Measurements from ENCODE around the gene LUC7L.
"Not testable (repeated sequence)": the region's sequence is repeated elsewhere in the genome, so short reads cannot be mapped to it uniquely, and the experiment has no call there.

LUC7L gene

DNA sequence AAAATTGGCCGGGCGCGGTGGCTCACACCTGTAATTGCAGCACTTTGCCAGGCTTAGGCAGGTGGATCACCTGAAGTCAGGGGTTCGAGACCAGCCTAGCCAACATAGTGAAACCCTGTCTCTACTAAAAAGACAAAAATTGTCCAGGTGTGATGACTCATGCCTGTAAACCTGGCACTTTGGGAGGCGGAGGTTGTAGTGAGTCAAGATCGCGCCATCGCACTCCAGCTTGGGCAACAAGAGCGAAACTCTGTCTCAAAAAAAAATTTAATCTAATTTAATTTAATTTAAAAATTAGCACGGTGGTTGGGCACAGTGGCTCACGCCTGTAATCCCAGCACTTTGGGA lies 50.6 kb downstream of the LUC7L start:
- DNase-seq, result no peak

DNA sequence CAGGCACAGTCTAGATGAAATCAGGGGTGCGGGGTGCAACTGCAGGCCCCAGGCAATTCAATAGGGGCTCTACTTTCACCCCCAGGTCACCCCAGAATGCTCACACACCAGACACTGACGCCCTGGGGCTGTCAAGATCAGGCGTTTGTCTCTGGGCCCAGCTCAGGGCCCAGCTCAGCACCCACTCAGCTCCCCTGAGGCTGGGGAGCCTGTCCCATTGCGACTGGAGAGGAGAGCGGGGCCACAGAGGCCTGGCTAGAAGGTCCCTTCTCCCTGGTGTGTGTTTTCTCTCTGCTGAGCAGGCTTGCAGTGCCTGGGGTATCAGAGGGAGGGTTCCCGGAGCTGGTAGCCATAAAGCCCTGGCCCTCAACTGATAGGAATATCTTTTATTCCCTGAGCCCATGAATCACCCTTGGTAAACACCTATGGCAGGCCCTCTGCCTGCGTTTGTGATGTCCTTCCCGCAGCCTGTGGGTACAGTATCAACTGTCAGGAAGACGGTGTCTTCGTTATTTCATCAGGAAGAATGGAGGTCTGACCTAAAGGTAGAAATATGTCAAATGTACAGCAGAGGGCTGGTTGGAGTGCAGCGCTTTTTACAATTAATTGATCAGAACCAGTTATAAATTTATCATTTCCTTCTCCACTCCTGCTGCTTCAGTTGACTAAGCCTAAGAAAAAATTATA lies 51.1 kb downstream of the LUC7L start:
- DNase-seq, result no peak

DNA sequence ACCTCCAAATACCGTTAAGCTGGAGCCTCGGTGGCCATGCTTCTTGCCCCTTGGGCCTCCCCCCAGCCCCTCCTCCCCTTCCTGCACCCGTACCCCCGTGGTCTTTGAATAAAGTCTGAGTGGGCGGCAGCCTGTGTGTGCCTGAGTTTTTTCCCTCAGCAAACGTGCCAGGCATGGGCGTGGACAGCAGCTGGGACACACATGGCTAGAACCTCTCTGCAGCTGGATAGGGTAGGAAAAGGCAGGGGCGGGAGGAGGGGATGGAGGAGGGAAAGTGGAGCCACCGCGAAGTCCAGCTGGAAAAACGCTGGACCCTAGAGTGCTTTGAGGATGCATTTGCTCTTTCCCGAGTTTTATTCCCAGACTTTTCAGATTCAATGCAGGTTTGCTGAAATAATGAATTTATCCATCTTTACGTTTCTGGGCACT lies 51.8 kb downstream of the LUC7L start:
- no peak for DNase-seq

DNA sequence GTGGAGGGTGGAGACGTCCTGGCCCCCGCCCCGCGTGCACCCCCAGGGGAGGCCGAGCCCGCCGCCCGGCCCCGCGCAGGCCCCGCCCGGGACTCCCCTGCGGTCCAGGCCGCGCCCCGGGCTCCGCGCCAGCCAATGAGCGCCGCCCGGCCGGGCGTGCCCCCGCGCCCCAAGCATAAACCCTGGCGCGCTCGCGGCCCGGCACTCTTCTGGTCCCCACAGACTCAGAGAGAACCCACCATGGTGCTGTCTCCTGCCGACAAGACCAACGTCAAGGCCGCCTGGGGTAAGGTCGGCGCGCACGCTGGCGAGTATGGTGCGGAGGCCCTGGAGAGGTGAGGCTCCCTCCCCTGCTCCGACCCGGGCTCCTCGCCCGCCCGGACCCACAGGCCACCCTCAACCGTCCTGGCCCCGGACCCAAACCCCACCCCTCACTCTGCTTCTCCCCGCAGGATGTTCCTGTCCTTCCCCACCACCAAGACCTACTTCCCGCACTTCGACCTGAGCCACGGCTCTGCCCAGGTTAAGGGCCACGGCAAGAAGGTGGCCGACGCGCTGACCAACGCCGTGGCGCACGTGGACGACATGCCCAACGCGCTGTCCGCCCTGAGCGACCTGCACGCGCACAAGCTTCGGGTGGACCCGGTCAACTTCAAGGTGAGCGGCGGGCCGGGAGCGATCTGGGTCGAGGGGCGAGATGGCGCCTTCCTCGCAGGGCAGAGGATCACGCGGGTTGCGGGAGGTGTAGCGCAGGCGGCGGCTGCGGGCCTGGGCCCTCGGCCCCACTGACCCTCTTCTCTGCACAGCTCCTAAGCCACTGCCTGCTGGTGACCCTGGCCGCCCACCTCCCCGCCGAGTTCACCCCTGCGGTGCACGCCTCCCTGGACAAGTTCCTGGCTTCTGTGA lies 52.5 kb downstream of the LUC7L start, which contains the start of gene HBA1:
TSS of gene HBA1 (plus strand) at position 204 of the 906 bp plus-strand sequence. CDS start at position 241, 37 bp downstream.
- not testable (repeated sequence) for DNase-seq

DNA sequence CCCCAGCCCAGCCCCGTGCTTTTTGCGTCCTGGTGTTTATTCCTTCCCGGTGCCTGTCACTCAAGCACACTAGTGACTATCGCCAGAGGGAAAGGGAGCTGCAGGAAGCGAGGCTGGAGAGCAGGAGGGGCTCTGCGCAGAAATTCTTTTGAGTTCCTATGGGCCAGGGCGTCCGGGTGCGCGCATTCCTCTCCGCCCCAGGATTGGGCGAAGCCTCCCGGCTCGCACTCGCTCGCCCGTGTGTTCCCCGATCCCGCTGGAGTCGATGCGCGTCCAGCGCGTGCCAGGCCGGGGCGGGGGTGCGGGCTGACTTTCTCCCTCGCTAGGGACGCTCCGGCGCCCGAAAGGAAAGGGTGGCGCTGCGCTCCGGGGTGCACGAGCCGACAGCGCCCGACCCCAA lies 53.2 kb downstream of the LUC7L start:
- not testable (repeated sequence) for DNase-seq

DNA sequence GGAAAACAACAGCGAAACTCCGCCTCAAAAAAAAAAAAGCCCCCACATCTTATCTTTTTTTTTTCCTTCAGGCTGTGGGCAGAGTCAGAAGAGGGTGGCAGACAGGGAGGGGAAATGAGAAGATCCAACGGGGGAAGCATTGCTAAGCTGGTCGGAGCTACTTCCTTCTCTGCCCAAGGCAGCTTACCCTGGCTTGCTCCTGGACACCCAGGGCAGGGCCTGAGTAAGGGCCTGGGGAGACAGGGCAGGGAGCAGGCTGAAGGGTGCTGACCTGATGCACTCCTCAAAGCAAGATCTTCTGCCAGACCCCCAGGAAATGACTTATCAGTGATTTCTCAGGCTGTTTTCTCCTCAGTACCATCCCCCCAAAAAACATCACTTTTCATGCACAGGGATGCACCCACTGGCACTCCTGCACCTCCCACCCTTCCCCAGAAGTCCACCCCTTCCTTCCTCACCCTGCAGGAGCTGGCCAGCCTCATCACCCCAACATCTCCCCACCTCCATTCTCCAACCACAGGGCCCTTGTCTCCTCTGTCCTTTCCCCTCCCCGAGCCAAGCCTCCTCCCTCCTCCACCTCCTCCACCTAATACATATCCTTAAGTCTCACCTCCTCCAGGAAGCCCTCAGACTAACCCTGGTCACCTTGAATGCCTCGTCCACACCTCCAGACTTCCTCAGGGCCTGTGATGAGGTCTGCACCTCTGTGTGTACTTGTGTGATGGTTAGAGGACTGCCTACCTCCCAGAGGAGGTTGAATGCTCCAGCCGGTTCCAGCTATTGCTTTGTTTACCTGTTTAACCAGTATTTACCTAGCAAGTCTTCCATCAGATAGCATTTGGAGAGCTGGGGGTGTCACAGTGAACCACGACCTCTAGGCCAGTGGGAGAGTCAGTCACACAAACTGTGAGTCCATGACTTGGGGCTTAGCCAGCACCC lies 54.0 kb downstream of the LUC7L start:
- no peak for DNase-seq

DNA sequence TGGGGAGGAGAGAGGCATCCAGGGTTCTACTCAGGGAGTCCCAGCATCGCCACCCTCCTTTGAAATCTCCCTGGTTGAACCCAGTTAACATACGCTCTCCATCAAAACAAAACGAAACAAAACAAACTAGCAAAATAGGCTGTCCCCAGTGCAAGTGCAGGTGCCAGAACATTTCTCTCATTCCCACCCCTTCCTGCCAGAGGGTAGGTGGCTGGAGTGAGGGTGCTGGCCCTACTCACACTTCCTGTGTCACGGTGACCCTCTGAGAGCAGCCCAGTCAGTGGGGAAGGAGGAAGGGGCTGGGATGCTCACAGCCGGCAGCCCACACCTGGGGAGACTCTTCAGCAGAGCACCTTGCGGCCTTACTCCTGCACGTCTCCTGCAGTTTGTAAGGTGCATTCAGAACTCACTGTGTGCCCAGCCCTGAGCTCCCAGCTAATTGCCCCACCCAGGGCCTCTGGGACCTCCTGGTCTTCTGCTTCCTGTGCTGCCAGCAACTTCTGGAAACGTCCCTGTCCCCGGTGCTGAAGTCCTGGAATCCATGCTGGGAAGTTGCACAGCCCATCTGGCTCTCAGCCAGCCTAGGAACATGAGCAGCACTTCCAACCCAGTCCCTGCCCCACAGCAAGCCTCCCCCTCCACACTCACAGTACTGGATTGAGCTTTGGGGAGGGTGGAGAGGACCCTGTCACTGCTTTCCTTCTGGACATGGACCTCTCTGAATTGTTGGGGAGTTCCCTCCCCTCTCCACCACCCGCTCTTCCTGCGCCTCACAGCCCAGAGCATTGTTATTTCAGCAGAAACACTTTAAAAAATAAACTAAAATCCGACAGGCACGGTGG lies 55.1 kb downstream of the LUC7L start:
- not testable (repeated sequence) for DNase-seq

DNA sequence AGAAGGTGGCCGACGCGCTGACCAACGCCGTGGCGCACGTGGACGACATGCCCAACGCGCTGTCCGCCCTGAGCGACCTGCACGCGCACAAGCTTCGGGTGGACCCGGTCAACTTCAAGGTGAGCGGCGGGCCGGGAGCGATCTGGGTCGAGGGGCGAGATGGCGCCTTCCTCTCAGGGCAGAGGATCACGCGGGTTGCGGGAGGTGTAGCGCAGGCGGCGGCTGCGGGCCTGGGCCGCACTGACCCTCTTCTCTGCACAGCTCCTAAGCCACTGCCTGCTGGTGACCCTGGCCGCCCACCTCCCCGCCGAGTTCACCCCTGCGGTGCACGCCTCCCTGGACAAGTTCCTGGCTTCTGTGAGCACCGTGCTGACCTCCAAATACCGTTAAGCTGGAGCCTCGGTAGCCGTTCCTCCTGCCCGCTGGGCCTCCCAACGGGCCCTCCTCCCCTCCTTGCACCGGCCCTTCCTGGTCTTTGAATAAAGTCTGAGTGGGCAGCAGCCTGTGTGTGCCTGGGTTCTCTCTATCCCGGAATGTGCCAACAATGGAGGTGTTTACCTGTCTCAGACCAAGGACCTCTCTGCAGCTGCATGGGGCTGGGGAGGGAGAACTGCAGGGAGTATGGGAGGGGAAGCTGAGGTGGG lies 55.9 kb downstream of the LUC7L start:
- DNase-seq, result not testable (repeated sequence)

DNA sequence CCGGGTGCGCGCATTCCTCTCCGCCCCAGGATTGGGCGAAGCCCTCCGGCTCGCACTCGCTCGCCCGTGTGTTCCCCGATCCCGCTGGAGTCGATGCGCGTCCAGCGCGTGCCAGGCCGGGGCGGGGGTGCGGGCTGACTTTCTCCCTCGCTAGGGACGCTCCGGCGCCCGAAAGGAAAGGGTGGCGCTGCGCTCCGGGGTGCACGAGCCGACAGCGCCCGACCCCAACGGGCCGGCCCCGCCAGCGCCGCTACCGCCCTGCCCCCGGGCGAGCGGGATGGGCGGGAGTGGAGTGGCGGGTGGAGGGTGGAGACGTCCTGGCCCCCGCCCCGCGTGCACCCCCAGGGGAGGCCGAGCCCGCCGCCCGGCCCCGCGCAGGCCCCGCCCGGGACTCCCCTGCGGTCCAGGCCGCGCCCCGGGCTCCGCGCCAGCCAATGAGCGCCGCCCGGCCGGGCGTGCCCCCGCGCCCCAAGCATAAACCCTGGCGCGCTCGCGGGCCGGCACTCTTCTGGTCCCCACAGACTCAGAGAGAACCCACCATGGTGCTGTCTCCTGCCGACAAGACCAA lies 56.8 kb downstream of the LUC7L start, which contains the start of gene HBA2:
TSS of gene HBA2 (plus strand) at position 503 of the 568 bp plus-strand sequence. CDS start at position 540, 37 bp downstream.
- DNase-seq, result not testable (repeated sequence)

DNA sequence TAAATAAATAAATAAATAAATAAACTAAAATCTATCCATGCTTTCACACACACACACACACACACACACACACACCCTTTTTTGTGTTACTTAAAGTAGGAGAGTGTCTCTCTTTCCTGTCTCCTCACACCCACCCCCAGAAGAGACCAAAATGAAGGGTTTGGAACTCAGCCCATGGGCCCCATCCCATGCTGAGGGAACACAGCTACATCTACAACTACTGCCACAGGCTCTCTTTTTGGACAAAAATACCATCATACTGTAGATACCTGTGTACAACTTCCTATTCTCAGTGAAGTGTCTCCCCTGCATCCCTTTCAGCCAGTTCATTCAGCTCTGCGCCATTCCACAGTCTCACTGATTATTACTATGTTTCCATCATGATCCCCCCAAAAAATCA lies 58.5 kb downstream of the LUC7L start:
- no peak for DNase-seq

DNA sequence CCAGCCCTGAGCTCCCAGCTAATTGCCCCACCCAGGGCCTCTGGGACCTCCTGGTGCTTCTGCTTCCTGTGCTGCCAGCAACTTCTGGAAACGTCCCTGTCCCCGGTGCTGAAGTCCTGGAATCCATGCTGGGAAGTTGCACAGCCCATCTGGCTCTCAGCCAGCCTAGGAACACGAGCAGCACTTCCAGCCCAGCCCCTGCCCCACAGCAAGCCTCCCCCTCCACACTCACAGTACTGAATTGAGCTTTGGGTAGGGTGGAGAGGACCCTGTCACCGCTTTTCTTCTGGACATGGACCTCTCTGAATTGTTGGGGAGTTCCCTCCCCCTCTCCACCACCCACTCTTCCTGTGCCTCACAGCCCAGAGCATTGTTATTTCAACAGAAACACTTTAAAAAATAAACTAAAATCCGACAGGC lies 59.2 kb downstream of the LUC7L start:
- DNase-seq, result not testable (repeated sequence)

DNA sequence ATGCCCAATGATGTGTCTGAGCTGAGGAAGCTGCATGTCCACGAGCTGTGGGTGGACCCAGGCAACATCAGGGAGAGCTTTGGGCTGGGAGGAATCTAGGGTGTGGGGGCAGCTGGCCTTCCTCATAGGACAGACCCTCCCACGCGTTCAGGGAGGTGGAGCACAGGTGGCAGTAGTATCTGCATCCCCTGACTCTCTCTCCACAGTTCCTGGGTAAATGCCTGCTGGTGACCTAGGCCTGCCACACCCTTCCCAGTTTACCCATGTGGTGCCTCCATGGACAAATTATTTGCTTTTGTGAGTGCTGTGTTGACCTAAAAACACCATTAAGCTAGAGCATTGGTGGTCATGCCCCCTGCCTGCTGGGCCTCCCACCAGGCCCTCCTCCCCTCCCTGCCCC lies 60.2 kb downstream of the LUC7L start:
- DNase-seq, result no peak

DNA sequence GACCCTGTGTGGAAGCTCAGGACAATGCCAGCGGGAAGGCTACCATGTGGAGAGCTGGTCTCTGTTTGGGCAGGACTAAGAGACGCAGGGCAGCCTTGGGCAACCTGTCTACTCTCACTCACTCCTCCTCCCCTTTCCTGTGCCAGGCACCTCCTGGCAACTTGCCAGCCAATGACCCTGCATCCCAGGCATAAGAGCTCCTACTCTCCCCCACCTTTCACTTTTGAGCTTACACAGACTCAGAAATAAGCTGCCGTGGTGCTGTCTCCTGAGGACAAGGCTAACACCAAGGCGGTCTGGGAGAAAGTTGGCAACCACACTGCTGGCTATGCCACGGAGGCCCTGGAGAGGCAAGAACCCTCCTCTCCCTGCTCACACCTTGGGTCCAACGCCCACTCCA lies 60.8 kb downstream of the LUC7L start:
- DNase-seq, result no peak

DNA sequence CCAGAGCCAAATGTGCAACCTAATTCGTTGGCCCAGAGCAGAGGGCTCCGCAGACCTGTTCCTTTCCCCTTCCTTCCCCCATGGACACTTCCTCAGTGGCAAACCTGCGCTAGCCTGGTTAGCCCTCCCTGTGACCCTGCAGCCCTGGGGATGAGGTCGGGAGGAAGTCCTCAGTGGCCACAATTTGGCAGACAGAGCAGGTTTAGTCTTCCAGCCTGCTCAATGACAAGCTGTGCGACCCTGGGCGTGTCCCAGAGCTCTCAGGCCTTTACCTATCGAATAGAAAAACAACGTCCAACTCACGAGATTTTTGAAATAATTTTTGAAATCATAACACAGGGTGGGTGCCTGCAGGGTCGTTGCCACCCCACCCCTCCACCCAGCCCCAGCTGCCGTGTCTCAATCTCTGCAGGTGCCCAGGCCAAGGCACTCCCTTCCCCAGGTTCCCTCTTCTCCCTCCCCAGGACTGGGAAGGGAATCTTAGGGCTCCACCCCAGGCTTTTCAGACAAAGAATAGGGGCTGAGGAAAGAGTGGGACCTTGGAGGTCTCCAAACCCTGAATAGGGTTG lies 62.0 kb downstream of the LUC7L start:
- DNase-seq, result no peak

DNA sequence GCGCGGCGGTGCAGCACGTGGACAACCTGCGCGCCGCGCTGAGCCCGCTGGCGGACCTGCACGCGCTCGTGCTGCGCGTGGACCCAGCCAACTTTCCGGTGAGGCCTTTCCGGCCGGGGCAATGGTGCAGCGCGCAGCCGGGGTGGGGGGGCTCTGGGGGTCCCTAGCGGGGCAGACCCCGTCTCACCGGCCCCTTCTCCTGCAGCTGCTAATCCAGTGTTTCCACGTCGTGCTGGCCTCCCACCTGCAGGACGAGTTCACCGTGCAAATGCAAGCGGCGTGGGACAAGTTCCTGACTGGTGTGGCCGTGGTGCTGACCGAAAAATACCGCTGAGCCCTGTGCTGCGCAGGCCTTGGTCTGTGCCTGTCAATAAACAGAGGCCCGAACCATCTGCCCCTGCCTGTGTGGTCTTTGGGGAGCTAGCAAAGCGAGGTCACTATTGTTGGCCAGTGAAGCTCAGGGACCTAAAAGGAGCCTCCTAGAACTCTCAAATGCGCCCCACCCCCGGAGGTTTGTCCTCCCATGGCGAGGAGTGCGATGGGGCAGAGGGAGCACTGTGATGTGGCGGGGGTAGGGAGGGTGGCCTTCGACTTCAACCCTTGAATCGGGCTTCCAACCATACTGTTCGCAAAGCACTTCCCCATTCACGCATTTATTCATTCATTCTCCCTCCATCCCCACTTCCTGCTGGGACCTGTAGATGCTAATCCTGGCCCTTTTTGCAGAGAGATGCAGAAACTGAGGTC lies 62.7 kb downstream of the LUC7L start:
- no peak for DNase-seq

DNA sequence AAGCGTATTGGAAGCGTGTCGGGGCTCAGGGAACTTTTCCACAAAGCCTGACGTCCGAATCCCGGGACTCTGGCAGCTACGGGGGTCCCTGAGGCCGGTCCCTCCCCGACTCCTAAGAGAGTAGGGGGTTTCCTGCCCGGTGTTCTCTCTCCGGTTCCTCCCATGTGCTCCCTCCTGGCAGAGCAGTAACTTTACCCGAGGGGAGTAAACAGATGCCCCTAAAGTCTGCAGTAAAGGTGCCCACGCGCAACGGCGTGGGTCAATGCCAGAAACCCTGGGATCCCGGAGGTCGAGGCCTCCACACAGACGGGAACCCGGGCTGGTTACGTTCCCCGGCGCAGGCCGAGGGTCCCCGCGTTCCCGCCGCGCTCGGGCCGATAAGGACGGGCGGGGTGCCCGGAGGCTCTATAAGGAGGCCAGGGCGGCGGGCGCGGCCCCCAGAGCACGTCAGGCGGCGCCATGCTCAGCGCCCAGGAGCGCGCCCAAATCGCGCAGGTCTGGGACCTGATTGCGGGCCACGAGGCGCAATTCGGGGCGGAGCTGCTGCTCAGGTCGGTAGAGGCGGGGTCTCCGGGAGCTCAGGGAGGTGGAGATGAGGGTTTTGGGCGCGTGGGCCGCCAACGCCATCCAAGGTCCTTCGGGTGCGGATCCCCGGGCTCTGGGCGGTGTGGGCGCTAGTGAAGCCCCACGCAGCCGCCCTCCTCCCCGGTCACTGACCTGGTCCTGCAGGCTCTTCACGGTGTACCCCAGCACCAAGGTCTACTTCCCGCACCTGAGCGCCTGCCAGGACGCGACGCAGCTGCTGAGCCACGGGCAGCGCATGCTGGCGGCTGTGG lies 63.5 kb downstream of the LUC7L start, which contains the start of gene HBM:
TSS of gene HBM (plus strand) at position 440 of the 836 bp plus-strand sequence. CDS start at position 460, 20 bp downstream.
- peak; percentile 42 for DNase-seq

DNA sequence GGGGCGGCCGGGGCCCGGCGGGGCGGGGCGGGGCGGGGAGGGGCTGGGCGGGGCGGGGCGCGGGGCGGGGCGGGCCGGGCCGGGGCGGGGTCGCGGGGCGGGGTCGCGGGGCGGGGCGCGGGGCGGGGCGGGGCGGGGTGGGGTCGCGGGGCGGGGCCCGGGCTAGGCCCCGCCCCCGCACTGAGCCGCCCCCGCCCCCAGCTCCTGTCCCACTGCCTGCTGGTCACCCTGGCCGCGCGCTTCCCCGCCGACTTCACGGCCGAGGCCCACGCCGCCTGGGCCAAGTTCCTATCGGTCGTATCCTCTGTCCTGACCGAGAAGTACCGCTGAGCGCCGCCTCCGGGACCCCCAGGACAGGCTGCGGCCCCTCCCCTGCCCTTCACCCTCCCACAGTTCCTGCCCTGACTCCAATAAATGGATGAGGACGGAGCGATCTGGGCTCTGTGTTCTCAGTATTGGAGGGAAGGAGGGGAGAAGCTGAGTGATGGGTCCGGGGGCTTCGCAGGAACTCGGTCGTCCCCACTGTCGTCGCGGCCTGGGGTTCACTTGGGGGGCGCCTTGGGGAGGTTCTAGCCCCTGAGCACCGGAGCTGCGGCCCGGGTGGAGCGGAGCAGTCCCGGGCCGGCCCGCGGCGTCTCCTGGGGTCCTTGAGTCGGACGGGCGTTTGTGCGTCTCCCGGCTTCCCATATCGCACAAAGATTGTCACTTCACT lies 64.3 kb downstream of the LUC7L start:
- no peak for DNase-seq
